ENCODE data around the gene LPCAT2.

DNA sequence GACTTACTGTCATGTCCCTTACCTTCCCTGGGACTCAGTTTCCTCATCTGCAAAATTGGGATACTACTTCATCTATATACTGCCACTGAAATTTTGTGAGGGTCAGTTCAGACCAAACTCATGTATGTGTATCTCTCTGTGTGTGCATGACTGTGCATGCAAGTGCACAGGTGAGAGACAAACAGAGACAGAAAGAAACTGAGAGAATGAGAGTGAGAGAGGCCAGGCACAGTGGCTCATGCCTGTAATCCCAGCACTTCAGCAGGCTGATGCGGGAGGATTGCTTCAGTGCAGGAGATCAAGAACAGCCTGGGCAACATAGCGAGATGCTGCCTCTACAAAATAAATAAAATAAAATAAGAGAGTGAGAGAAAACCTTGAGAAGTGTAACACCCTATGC is 114.8 kb downstream of the LPCAT2 start:
- TF ChIP-seq, protein P1, sequence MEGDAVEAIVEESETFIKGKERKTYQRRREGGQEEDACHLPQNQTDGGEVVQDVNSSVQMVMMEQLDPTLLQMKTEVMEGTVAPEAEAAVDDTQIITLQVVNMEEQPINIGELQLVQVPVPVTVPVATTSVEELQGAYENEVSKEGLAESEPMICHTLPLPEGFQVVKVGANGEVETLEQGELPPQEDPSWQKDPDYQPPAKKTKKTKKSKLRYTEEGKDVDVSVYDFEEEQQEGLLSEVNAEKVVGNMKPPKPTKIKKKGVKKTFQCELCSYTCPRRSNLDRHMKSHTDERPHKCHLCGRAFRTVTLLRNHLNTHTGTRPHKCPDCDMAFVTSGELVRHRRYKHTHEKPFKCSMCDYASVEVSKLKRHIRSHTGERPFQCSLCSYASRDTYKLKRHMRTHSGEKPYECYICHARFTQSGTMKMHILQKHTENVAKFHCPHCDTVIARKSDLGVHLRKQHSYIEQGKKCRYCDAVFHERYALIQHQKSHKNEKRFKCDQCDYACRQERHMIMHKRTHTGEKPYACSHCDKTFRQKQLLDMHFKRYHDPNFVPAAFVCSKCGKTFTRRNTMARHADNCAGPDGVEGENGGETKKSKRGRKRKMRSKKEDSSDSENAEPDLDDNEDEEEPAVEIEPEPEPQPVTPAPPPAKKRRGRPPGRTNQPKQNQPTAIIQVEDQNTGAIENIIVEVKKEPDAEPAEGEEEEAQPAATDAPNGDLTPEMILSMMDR (IDR thresholded peaks at IDR 0.05): no peak
- TF ChIP-seq POLR2A (IDR thresholded peaks at IDR 0.05): no peak

Data from esophagus squamous epithelium (tissue), 4 donors.